ENCODE results near the gene TMEM255B. TPM values are rescaled to one million over a fixed set of nuclear protein-coding genes. Genes with fewer than 3 reads are reported as not detected.

Gene TMEM255B
- total RNA-seq, 1 donor = 0.43 TPM

DNA sequence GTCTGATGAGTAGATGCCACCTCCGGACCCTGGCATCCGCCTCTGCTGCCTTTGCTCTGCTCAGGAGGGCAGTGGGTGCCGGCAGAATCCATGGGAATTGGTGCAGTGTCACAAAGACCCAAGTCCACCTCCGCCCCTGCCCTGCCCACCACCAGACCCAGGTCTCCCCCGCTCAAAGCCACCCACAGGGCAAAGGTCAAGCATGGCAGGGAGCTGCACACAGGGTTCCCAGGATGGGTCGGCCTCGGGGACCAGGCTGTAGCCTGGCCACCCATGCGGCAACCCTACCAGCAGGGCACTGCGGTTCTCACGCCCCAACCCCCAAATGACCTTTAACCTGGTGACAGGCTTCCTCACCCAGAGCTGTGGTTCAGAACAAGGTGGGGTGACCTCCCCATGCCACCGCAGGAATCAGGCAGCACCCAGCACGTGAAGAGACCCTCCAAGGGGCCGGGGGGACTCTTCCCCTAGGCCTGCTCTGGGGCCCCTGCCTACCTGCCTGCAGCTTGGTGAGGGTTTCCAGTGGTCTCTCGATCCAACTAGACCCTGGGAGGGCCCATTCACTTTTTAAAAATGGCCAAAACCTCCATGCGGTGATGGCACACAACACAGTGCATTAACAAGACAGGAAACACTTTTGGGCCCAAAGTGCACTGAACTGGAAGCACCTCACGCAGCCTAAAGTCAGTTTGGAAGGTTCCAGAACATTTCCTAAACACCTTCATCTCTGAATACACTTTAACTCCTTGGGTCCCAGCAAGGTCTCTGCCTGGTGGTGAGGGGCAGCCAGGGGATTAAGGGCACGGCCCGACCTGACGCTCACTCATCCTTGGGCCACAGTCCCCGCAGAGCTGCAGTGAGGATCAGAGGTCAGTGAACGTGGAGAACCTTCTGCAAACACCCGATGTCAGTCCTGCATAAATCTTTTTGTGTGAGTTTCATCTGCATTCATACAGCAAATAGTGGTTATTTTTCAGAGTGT is 93.8 kb downstream of the TMEM255B start:
- H3K4me3 ChIP-seq (ENCODE audit: low read depth, low read length) = no peak overlapping the region
- TF ChIP-seq, protein P1, sequence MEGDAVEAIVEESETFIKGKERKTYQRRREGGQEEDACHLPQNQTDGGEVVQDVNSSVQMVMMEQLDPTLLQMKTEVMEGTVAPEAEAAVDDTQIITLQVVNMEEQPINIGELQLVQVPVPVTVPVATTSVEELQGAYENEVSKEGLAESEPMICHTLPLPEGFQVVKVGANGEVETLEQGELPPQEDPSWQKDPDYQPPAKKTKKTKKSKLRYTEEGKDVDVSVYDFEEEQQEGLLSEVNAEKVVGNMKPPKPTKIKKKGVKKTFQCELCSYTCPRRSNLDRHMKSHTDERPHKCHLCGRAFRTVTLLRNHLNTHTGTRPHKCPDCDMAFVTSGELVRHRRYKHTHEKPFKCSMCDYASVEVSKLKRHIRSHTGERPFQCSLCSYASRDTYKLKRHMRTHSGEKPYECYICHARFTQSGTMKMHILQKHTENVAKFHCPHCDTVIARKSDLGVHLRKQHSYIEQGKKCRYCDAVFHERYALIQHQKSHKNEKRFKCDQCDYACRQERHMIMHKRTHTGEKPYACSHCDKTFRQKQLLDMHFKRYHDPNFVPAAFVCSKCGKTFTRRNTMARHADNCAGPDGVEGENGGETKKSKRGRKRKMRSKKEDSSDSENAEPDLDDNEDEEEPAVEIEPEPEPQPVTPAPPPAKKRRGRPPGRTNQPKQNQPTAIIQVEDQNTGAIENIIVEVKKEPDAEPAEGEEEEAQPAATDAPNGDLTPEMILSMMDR (IDR thresholded peaks at IDR 0.05; ENCODE audit: insufficient read depth, low read depth, low read length) = no peak
- DNase-seq (ENCODE audit: low read depth) = no peak

GRCh38 chr13:113853518-113854237 is 94.7 kb downstream of the TMEM255B start:
- TF ChIP-seq, protein P1 (IDR thresholded peaks at IDR 0.05; ENCODE audit: insufficient read depth, low read depth, low read length) = no peak
- H3K4me3 ChIP-seq (ENCODE audit: low read depth, low read length) = peak overlapping the region; percentile 12
- DNase-seq (ENCODE audit: low read depth) = peak; percentile 95

- DNase-seq (ENCODE audit: low read depth) = peak; percentile 82
- TF ChIP-seq, protein P1 (IDR thresholded peaks at IDR 0.05; ENCODE audit: insufficient read depth, low read depth, low read length) = no peak
- H3K4me3 ChIP-seq (ENCODE audit: low read depth, low read length) = no peak overlapping the region
These were observed 95.4 kb downstream of the TMEM255B start for GRCh38 chr13:113854238-113855011.

- H3K4me3 ChIP-seq (ENCODE audit: low read depth, low read length) = no peak overlapping the region
- peak; percentile 59 for DNase-seq (ENCODE audit: low read depth)
These were observed 96.2 kb downstream of the TMEM255B start for GRCh38 chr13:113855012-113855921.

GRCh38 chr13:113855931-113856715 is 97.1 kb downstream of the TMEM255B start:
- no peak overlapping the region for H3K4me3 ChIP-seq (ENCODE audit: low read depth, low read length)
- TF ChIP-seq, protein P1 (IDR thresholded peaks at IDR 0.05; ENCODE audit: insufficient read depth, low read depth, low read length) = no peak
- DNase-seq (ENCODE audit: low read depth) = no peak

More at GRCh38 chr13:113855012-113855921, 96.2 kb downstream of the TMEM255B start:
- TF ChIP-seq, protein P1 (IDR thresholded peaks at IDR 0.05; ENCODE audit: insufficient read depth, low read depth, low read length) = no peak

Measured in fibroblast of villous mesenchyme (primary cell).